ENCODE data around the gene RASGEF1C.

- TF ChIP-seq POLR2A (IDR thresholded peaks at IDR 0.05; ENCODE audit: low read length) (no peak), GATA1 (IDR thresholded peaks at IDR 0.05; ENCODE audit: low read depth, low read length) (no peak)
These were observed 113.5 kb downstream of the RASGEF1C start for GRCh38 chr5:180095545-180095944.

All from erythroblast (primary cell).